ENCODE measurements around the gene PDE7B.

PDE7B gene

GRCh38 chr6:136108361-136108945 is 257.0 kb downstream of the PDE7B start:
- Histone ChIP-seq H3K9ac (ENCODE audit: low read length) (no peak overlapping the region), H2AFZ (ENCODE audit: insufficient read depth, low read length, poor library complexity) (no peak overlapping the region), H2BK120ac (ENCODE audit: insufficient read depth, low read length, poor library complexity) (no peak overlapping the region), H4K12ac (ENCODE audit: low read depth, low read length) (no peak overlapping the region), H4K8ac (ENCODE audit: low read depth, low read length) (no peak overlapping the region), H3K14ac (ENCODE audit: low read length) (no peak overlapping the region), H2BK12ac (ENCODE audit: low read length) (no peak overlapping the region), H3K9me3 (ENCODE audit: insufficient read depth, low read depth, low read length) (no peaks in the 10 kb centered on the region), H3K27me3 (ENCODE audit: insufficient read depth, low read length) (no peaks in the 10 kb centered on the region), H4K91ac (ENCODE audit: low read depth, low read length) (no peak overlapping the region), H3K4ac (ENCODE audit: low read depth, low read length) (no peak overlapping the region), H3K4me3 (ENCODE audit: low read depth, low read length) (no peak overlapping the region), H3K79me2 (ENCODE audit: control insufficient read depth, insufficient read depth, low read length, poor library complexity) (no peaks in the 10 kb centered on the region), H3K27ac (ENCODE audit: low read depth, low read length) (no peak overlapping the region), H3K4me1 (ENCODE audit: control insufficient read depth in 1 of 2, insufficient read depth in 2 of 2, low read length in 2 of 2) (peaks cover 7 to 10% of the 10 kb centered on the region in 2 experiments), H3K23ac (ENCODE audit: low read length) (no peak overlapping the region), H3K79me1 (ENCODE audit: low read length) (no peaks in the 10 kb centered on the region), H3K36me3 (ENCODE audit: control insufficient read depth in 1 of 2, insufficient read depth in 2 of 2, low read length in 2 of 2) (no peaks in the 10 kb centered on the region), H2BK5ac (ENCODE audit: low read depth, low read length, poor library complexity) (no peak overlapping the region), H2AK5ac (ENCODE audit: low read length) (no peak overlapping the region), H3K4me2 (ENCODE audit: low read length) (no peak overlapping the region), H3K18ac (ENCODE audit: low read length) (no peak overlapping the region)
- WGBS (ENCODE audit: extremely low coverage, insufficient coverage, insufficient read length), result no CpG with 5 or more reads among the region's 10 CpGs
- no peak for DNase-seq

DNA sequence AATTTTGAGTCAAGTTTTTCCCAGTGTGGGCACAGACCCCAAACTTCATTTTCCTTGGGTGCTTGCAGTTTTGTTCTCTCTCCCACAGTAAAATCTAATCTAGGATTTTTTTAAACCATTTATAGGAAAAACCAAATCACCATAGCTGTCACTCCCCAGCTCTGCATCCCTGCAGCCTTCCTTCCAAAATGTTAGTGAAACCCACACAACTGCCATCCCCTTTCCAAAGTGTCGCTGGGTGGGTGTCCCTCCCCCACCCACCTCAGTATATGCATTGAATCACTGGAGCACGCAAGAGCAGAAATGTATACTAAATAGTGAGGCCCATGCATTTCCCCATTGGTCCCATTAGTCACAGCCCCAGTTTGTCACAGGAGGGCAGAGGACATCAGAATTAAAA is 260.3 kb downstream of the PDE7B start:
- no peaks in the 10 kb centered on the region for H3K79me1 ChIP-seq (ENCODE audit: low read length)
- no peak overlapping the region for H2BK5ac ChIP-seq (ENCODE audit: low read depth, low read length, poor library complexity)
- no peak overlapping the region for H3K18ac ChIP-seq (ENCODE audit: low read length)
- H2AFZ ChIP-seq (ENCODE audit: insufficient read depth, low read length, poor library complexity), result no peak overlapping the region
- H3K4me1 ChIP-seq (ENCODE audit: control insufficient read depth in 1 of 2, insufficient read depth in 2 of 2, low read length in 2 of 2), result peaks cover 0 to 2% of the 10 kb centered on the region in 2 experiments
- H4K91ac ChIP-seq (ENCODE audit: low read depth, low read length), result no peak overlapping the region
- H3K9ac ChIP-seq (ENCODE audit: low read length), result no peak overlapping the region
- H3K27ac ChIP-seq (ENCODE audit: low read depth, low read length), result no peak overlapping the region
- H2BK120ac ChIP-seq (ENCODE audit: insufficient read depth, low read length, poor library complexity), result no peak overlapping the region
- H3K4me3 ChIP-seq (ENCODE audit: low read depth, low read length), result no peak overlapping the region
- no peak overlapping the region for H3K4ac ChIP-seq (ENCODE audit: low read depth, low read length)
- DNase-seq, result no peak
- H3K79me2 ChIP-seq (ENCODE audit: control insufficient read depth, insufficient read depth, low read length, poor library complexity), result no peaks in the 10 kb centered on the region
- H3K9me3 ChIP-seq (ENCODE audit: insufficient read depth, low read depth, low read length), result no peaks in the 10 kb centered on the region
- no peak overlapping the region for H2AK5ac ChIP-seq (ENCODE audit: low read length)
- no peak overlapping the region for H4K12ac ChIP-seq (ENCODE audit: low read depth, low read length)
- no peak overlapping the region for H3K14ac ChIP-seq (ENCODE audit: low read length)
- no peaks in the 10 kb centered on the region for H3K36me3 ChIP-seq (ENCODE audit: control insufficient read depth in 1 of 2, insufficient read depth in 2 of 2, low read length in 2 of 2)
- no CpG with 5 or more reads among the region's 2 CpGs for WGBS (ENCODE audit: extremely low coverage, insufficient coverage, insufficient read length)
- H2BK12ac ChIP-seq (ENCODE audit: low read length), result no peak overlapping the region
- H3K4me2 ChIP-seq (ENCODE audit: low read length), result no peak overlapping the region
- no peaks in the 10 kb centered on the region for H3K27me3 ChIP-seq (ENCODE audit: insufficient read depth, low read length)
- H4K8ac ChIP-seq (ENCODE audit: low read depth, low read length), result no peak overlapping the region
- no peak overlapping the region for H3K23ac ChIP-seq (ENCODE audit: low read length)

GRCh38 chr6:136112262-136112661 is 260.8 kb downstream of the PDE7B start:
- Histone ChIP-seq H3K4me3 (ENCODE audit: low read depth, low read length) (no peak overlapping the region), H2BK120ac (ENCODE audit: insufficient read depth, low read length, poor library complexity) (no peak overlapping the region), H2AK5ac (ENCODE audit: low read length) (no peak overlapping the region), H3K4me2 (ENCODE audit: low read length) (no peak overlapping the region), H2BK12ac (ENCODE audit: low read length) (no peak overlapping the region), H2AFZ (ENCODE audit: insufficient read depth, low read length, poor library complexity) (no peak overlapping the region), H3K4me1 (ENCODE audit: control insufficient read depth in 1 of 2, insufficient read depth in 2 of 2, low read length in 2 of 2) (peaks cover 0 to 2% of the 10 kb centered on the region in 2 experiments), H3K36me3 (ENCODE audit: control insufficient read depth in 1 of 2, insufficient read depth in 2 of 2, low read length in 2 of 2) (no peaks in the 10 kb centered on the region), H3K23ac (ENCODE audit: low read length) (no peak overlapping the region), H4K8ac (ENCODE audit: low read depth, low read length) (no peak overlapping the region), H2BK5ac (ENCODE audit: low read depth, low read length, poor library complexity) (no peak overlapping the region), H3K27ac (ENCODE audit: low read depth, low read length) (no peak overlapping the region), H3K79me1 (ENCODE audit: low read length) (no peaks in the 10 kb centered on the region), H3K9me3 (ENCODE audit: insufficient read depth, low read depth, low read length) (no peaks in the 10 kb centered on the region), H3K4ac (ENCODE audit: low read depth, low read length) (no peak overlapping the region), H4K12ac (ENCODE audit: low read depth, low read length) (no peak overlapping the region), H3K79me2 (ENCODE audit: control insufficient read depth, insufficient read depth, low read length, poor library complexity) (no peaks in the 10 kb centered on the region), H3K18ac (ENCODE audit: low read length) (no peak overlapping the region), H3K9ac (ENCODE audit: low read length) (no peak overlapping the region), H4K91ac (ENCODE audit: low read depth, low read length) (no peak overlapping the region), H3K27me3 (ENCODE audit: insufficient read depth, low read length) (no peaks in the 10 kb centered on the region), H3K14ac (ENCODE audit: low read length) (no peak overlapping the region)
- no CpG with 5 or more reads among the region's 3 CpGs for WGBS (ENCODE audit: extremely low coverage, insufficient coverage, insufficient read length)
- DNase-seq, result no peak

- H2AK5ac ChIP-seq (ENCODE audit: low read length), result no peak overlapping the region
- no peak overlapping the region for H3K27ac ChIP-seq (ENCODE audit: low read depth, low read length)
- H2BK12ac ChIP-seq (ENCODE audit: low read length), result no peak overlapping the region
- no peak overlapping the region for H3K4ac ChIP-seq (ENCODE audit: low read depth, low read length)
- no peak overlapping the region for H4K12ac ChIP-seq (ENCODE audit: low read depth, low read length)
- no peak overlapping the region for H2BK120ac ChIP-seq (ENCODE audit: insufficient read depth, low read length, poor library complexity)
- H3K36me3 ChIP-seq (ENCODE audit: control insufficient read depth in 1 of 2, insufficient read depth in 2 of 2, low read length in 2 of 2), result no peaks in the 10 kb centered on the region
- H3K18ac ChIP-seq (ENCODE audit: low read length), result no peak overlapping the region
- no peaks in the 10 kb centered on the region for H3K79me2 ChIP-seq (ENCODE audit: control insufficient read depth, insufficient read depth, low read length, poor library complexity)
- no peak overlapping the region for H3K14ac ChIP-seq (ENCODE audit: low read length)
- no peaks in the 10 kb centered on the region for H3K27me3 ChIP-seq (ENCODE audit: insufficient read depth, low read length)
- no peaks in the 10 kb centered on the region for H3K79me1 ChIP-seq (ENCODE audit: low read length)
- H4K8ac ChIP-seq (ENCODE audit: low read depth, low read length), result no peak overlapping the region
- no peaks in the 10 kb centered on the region for H3K4me1 ChIP-seq (ENCODE audit: control insufficient read depth in 1 of 2, insufficient read depth in 2 of 2, low read length in 2 of 2)
- H3K9ac ChIP-seq (ENCODE audit: low read length), result no peak overlapping the region
- H3K23ac ChIP-seq (ENCODE audit: low read length), result no peak overlapping the region
- H3K4me2 ChIP-seq (ENCODE audit: low read length), result peak overlapping the region; percentile 22
- H3K4me3 ChIP-seq (ENCODE audit: low read depth, low read length), result no peak overlapping the region
- no peaks in the 10 kb centered on the region for H3K9me3 ChIP-seq (ENCODE audit: insufficient read depth, low read depth, low read length)
- WGBS (ENCODE audit: extremely low coverage, insufficient coverage, insufficient read length), result no CpG with 5 or more reads among the region's 5 CpGs
- H2BK5ac ChIP-seq (ENCODE audit: low read depth, low read length, poor library complexity), result no peak overlapping the region
- no peak overlapping the region for H4K91ac ChIP-seq (ENCODE audit: low read depth, low read length)
- DNase-seq, result peak; percentile 52 to 68
- no peak overlapping the region for H2AFZ ChIP-seq (ENCODE audit: insufficient read depth, low read length, poor library complexity)
Measured at GRCh38 chr6:136113736-136114173, 262.3 kb downstream of the PDE7B start.
